Neural progenitor cell (in vitro differentiated cells): ENCODE data around the gene JAK1. TPM values are rescaled to one million over a fixed set of nuclear protein-coding genes. Genes with fewer than 3 reads are reported as not detected.
A peak's percentile ranks its signal among the peaks of the same experiment; 100 is the strongest.

ENCODE experiments used
- DNase-seq: peaks from one replicate; pipeline ENCODE4 v3.0.0-alpha.2; 2016; ENCODE audit warnings: low spot score
- H2AFZ ChIP-seq: fragments of 200-600 bp; sonication (generic); replicated peaks from 2 replicates; pipeline ENCODE4 v1.6.1; 2016; ENCODE audit warnings: antibody characterized with exemption
- H3F3A ChIP-seq: fragments of 200-600 bp; sonication (generic); 2 replicates; pipeline ENCODE4 v1.6.1; 2016; ENCODE audit warnings: antibody characterized with exemption, low read depth
- H3K27ac ChIP-seq: fragments of 200-600 bp; sonication (generic); 2 replicates; pipeline ENCODE4 v1.5.1; 2016; ENCODE audit warnings: mild to moderate bottlenecking
- H3K27me3 ChIP-seq: fragments of 200-600 bp; sonication (generic); 2 replicates; pipeline ENCODE4 v1.6.1; 2016; ENCODE audit warnings: mild to moderate bottlenecking, moderate library complexity
- H3K36me3 ChIP-seq: fragments of 200-600 bp; sonication (generic); 2 replicates; pipeline ENCODE4 v1.5.1; 2016
- H3K4me1 ChIP-seq: fragments of 200-600 bp; sonication (generic); 2 replicates; pipeline ENCODE4 v1.6.1; 2016; ENCODE audit warnings: mixed run types
- H3K4me2 ChIP-seq: fragments of 200-600 bp; sonication (generic); 2 replicates; pipeline ENCODE4 v1.6.1; 2016
- H3K4me3 ChIP-seq: fragments of 200-600 bp; sonication (generic); 2 replicates; pipeline ENCODE4 v1.5.1; 2016
- H3K79me2 ChIP-seq: fragments of 200-600 bp; sonication (generic); 2 replicates; pipeline ENCODE4 v1.6.1; 2016; ENCODE audit warnings: low read depth
- H3K9ac ChIP-seq: fragments of 200-600 bp; sonication (generic); 2 replicates; pipeline ENCODE4 v1.6.1; 2016
- H3K9me3 ChIP-seq: fragments of 200-600 bp; sonication (generic); 2 replicates; pipeline ENCODE4 v1.5.1; 2016; ENCODE audit warnings: low read depth
- H4K20me1 ChIP-seq: fragments of 200-600 bp; sonication (generic); 2 replicates; pipeline ENCODE4 v1.6.1; 2016; ENCODE audit warnings: low read depth
- H3K27ac Mint-ChIP-seq: 3 replicates; pipeline ENCODE4 v1.8.0; 2021; ENCODE audit warnings: mixed read lengths
- H3K27me3 Mint-ChIP-seq: 2 replicates; pipeline ENCODE4 v1.8.0; 2022; ENCODE audit warnings: low read depth, mild to moderate bottlenecking, inconsistent platforms, moderate library complexity, mixed read lengths; ENCODE audit not compliant: insufficient read depth
- H3K36me3 Mint-ChIP-seq: 3 replicates; pipeline ENCODE4 v1.8.0; 2021; ENCODE audit warnings: mixed read lengths
- H3K4me1 Mint-ChIP-seq: 3 replicates; pipeline ENCODE4 v1.8.0; 2021; ENCODE audit warnings: mixed read lengths
- H3K4me3 Mint-ChIP-seq: 3 replicates; pipeline ENCODE4 v1.8.0; 2021; ENCODE audit warnings: mild to moderate bottlenecking, moderate library complexity, mixed read lengths
- H3K9me3 Mint-ChIP-seq: 3 replicates; pipeline ENCODE4 v1.8.0; 2020; ENCODE audit warnings: mixed read lengths
- CTCF ChIP-seq: fragments of 200-600 bp; sonication (generic); IDR thresholded peaks from 2 replicates; pipeline ENCODE4 v1.5.1; 2017; ENCODE audit warnings: antibody characterized with exemption, mild to moderate bottlenecking
- EZH2 ChIP-seq: fragments of 200-600 bp; sonication (generic); IDR thresholded peaks from 2 replicates; pipeline ENCODE4 v1.6.1; 2017; ENCODE audit warnings: antibody characterized with exemption, mild to moderate bottlenecking, moderate library complexity
- EZH2phosphoT487 ChIP-seq: fragments of 200-600 bp; sonication (generic); IDR thresholded peaks from 2 replicates; pipeline ENCODE4 v1.6.1; 2017; ENCODE audit warnings: antibody characterized with exemption
- total RNA-seq: library from RNA; depleted of rRNA; stranded (reverse); fragments of >200 nt; gene quantifications from 2 replicates; pipeline ENCODE4 v1.2.3, GENCODE V29; 2015; ENCODE audit warnings: low replicate concordance

Gene JAK1
- total RNA-seq, 1 donor from 2014 or later = 6.5 TPM

GRCh38 chr1:64830030-64830651 is 136.2 kb downstream of the JAK1 start:
- Histone ChIP-seq H3F3A (peaks cover 14% of the 10 kb centered on the region), H3K9me3 (no peaks in the 10 kb centered on the region), H3K27me3 (no peaks in the 10 kb centered on the region), H3K36me3 (no peaks in the 10 kb centered on the region), H3K9ac (no peak overlapping the region), H3K4me2 (peak overlapping the region; percentile 21), H3K27ac (no peak overlapping the region), H3K4me1 (peaks cover 15% of the 10 kb centered on the region), H3K4me3 (no peak overlapping the region), H4K20me1 (no peaks in the 10 kb centered on the region), H2AFZ (no peak overlapping the region), H3K79me2 (no peaks in the 10 kb centered on the region)
- no peak overlapping the region for H3K4me3 Mint-ChIP-seq
- H3K27ac Mint-ChIP-seq = no peak overlapping the region
- no peak for TF ChIP-seq CTCF
- TF ChIP-seq EZH2phosphoT487 = no peak
- no peak for TF ChIP-seq EZH2
- no peaks in the 10 kb centered on the region for H3K9me3 Mint-ChIP-seq
- H3K4me1 Mint-ChIP-seq = peaks cover 17% of the 10 kb centered on the region
- H3K27me3 Mint-ChIP-seq = no peaks in the 10 kb centered on the region
- H3K36me3 Mint-ChIP-seq = no peaks in the 10 kb centered on the region
- no peak for DNase-seq

GRCh38 chr1:64829411-64830029 is 136.8 kb downstream of the JAK1 start:
- H3K9me3 Mint-ChIP-seq = no peaks in the 10 kb centered on the region
- no peaks in the 10 kb centered on the region for H3K36me3 Mint-ChIP-seq
- H3K4me3 Mint-ChIP-seq = no peak overlapping the region
- Histone ChIP-seq H3K9me3 (no peaks in the 10 kb centered on the region), H3K36me3 (no peaks in the 10 kb centered on the region), H3F3A (peaks cover 14% of the 10 kb centered on the region), H3K27ac (no peak overlapping the region), H3K9ac (no peak overlapping the region), H3K4me3 (no peak overlapping the region), H3K79me2 (no peaks in the 10 kb centered on the region), H3K4me2 (peak overlapping the region; percentile 21), H3K4me1 (peaks cover 15% of the 10 kb centered on the region), H2AFZ (no peak overlapping the region), H3K27me3 (no peaks in the 10 kb centered on the region), H4K20me1 (no peaks in the 10 kb centered on the region)
- DNase-seq = peak; percentile 48
- no peak for TF ChIP-seq EZH2phosphoT487
- no peak for TF ChIP-seq EZH2
- TF ChIP-seq CTCF = no peak
- peaks cover 17% of the 10 kb centered on the region for H3K4me1 Mint-ChIP-seq
- H3K27ac Mint-ChIP-seq = peak overlapping the region; percentile 2
- no peaks in the 10 kb centered on the region for H3K27me3 Mint-ChIP-seq

- H3K4me1 Mint-ChIP-seq = peaks cover 20% of the 10 kb centered on the region
- Histone ChIP-seq H3K4me1 (peaks cover 15% of the 10 kb centered on the region), H3K27me3 (no peaks in the 10 kb centered on the region), H3K9me3 (no peaks in the 10 kb centered on the region), H3K4me2 (peak overlapping the region; percentile 21), H3K79me2 (no peaks in the 10 kb centered on the region), H2AFZ (no peak overlapping the region), H3F3A (peaks cover 14% of the 10 kb centered on the region), H3K27ac (no peak overlapping the region), H3K4me3 (no peak overlapping the region), H3K36me3 (no peaks in the 10 kb centered on the region), H3K9ac (no peak overlapping the region), H4K20me1 (no peaks in the 10 kb centered on the region)
- no peak overlapping the region for H3K27ac Mint-ChIP-seq
- no peak overlapping the region for H3K4me3 Mint-ChIP-seq
- no peaks in the 10 kb centered on the region for H3K36me3 Mint-ChIP-seq
- H3K9me3 Mint-ChIP-seq = no peaks in the 10 kb centered on the region
- H3K27me3 Mint-ChIP-seq = no peaks in the 10 kb centered on the region
- DNase-seq = no peak
- TF ChIP-seq EZH2phosphoT487 = no peak
- TF ChIP-seq CTCF = no peak
- TF ChIP-seq EZH2 = no peak
Measured at GRCh38 chr1:64828829-64829228, 137.5 kb downstream of the JAK1 start.
